ENCODE data around the gene NPDC1.
A peak's percentile ranks its signal among the peaks of the same experiment; 100 is the strongest.

- TF ChIP-seq CTCF (IDR thresholded peaks at IDR 0.05) (peak; percentile 60), EZH2 (IDR thresholded peaks at IDR 0.05) (peak; percentile 66), EZH2phosphoT487 (IDR thresholded peaks at IDR 0.05) (no peak)
Measured at GRCh38 chr9:137049544-137050449, 3.8 kb upstream of the NPDC1 start.
